Ramos (cell line): Measurements from ENCODE around the gene NDUFB8.

Source experiments
- in situ Hi-C: fragments of 300-500 bp; cut with MboI; formaldehyde crosslinking; loops from one replicate; pipeline ENCODE4 v1.14.3; 2022; ENCODE audit warnings: low sequenced_read_pairs; ENCODE audit not compliant: unreplicated experiment

NDUFB8 gene

DNA sequence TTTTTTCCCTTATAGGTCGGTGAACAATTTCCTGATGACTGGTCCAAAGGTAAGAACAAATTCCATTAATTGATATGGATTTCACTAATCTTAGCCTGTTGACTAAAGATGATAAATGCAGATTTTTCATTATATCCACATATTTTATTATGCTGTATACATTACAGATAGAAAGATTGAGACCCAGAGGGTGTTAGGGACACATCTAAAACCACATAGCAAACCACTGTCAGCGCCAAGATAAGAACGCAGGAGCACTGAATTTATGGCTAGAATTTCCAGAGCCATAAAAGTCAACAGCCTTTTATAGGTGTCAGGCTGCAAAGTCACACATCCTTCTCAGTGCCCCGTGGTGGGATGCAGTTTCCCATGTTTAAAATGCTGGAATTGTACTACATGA lies 50.6 kb downstream of the NDUFB8 start:
- in situ Hi-C loops, result no loop called here

DNA sequence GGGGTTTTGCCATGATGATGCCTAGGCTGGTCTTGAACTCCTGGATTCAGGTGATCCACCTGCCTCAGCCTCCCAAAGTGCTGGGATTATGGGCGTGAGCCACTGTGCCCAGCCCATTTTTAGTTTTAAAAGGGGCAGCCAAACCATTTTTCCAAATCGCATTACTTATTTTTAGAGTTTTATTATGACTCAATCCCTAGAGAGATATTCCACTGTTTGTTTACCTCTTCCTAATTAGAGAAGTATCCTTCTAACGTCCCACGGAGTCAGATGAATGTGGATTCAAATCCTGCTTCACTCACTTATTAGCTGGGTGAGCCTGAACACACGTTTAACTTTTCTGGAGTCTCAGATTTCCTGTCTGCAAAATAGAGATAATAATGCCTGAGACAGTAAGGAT lies 51.7 kb downstream of the NDUFB8 start:
- in situ Hi-C loops, result no loop called here
